SKM-1 treated with dmso at 0.1 percent for 144 hours (cell line): ENCODE results near the gene PPP1R26.
"Not testable (repeated sequence)": the region's sequence is repeated elsewhere in the genome, so short reads cannot be mapped to it uniquely, and the experiment has no call there.

Source experiments
- DNase-seq: peaks from one replicate; lab custom pipeline; 2025; ENCODE audit not compliant: unreplicated experiment; lab: John Stamatoyannopoulos, UW

The PPP1R26 gene

GRCh38 chr9:135516132-135516860 is 36.7 kb downstream of the PPP1R26 start:
- no peak for DNase-seq

- no peak for DNase-seq
Measured at GRCh38 chr9:135517407-135517822, 37.8 kb downstream of the PPP1R26 start.

- no peak for DNase-seq
Measured at GRCh38 chr9:135519179-135519971, 39.8 kb downstream of the PPP1R26 start.

GRCh38 chr9:135520916-135521607 is 41.5 kb downstream of the PPP1R26 start, which contains the start of gene LCN1:
LCN1 (plus strand) TSS chr9:135521440; CDS start chr9:135521498, 58 bp downstream.
- no peak for DNase-seq

GRCh38 chr9:135521608-135522095 is 42.1 kb downstream of the PPP1R26 start:
- DNase-seq, result no peak

- no peak for DNase-seq
Measured at GRCh38 chr9:135522137-135522877, 42.7 kb downstream of the PPP1R26 start.

GRCh38 chr9:135522931-135523330 is 43.3 kb downstream of the PPP1R26 start:
- no peak for DNase-seq

- DNase-seq, result no peak
Measured at GRCh38 chr9:135523521-135524129, 44.0 kb downstream of the PPP1R26 start.

- DNase-seq, result no peak
Measured at GRCh38 chr9:135524130-135524861, 44.7 kb downstream of the PPP1R26 start.

- DNase-seq, result no peak
Measured at GRCh38 chr9:135525241-135526088, 45.9 kb downstream of the PPP1R26 start.

GRCh38 chr9:135526089-135526729 is 46.6 kb downstream of the PPP1R26 start:
- no peak for DNase-seq

- DNase-seq, result no peak
Measured at GRCh38 chr9:135526730-135527571, 47.4 kb downstream of the PPP1R26 start.

- not testable (repeated sequence) for DNase-seq
Measured at GRCh38 chr9:135528842-135529435, 49.4 kb downstream of the PPP1R26 start.

GRCh38 chr9:135530146-135530545 is 50.6 kb downstream of the PPP1R26 start:
- DNase-seq, result no peak

GRCh38 chr9:135531096-135531495 is 51.5 kb downstream of the PPP1R26 start:
- no peak for DNase-seq

GRCh38 chr9:135533113-135533512 is 53.5 kb downstream of the PPP1R26 start:
- DNase-seq, result no peak

- no peak for DNase-seq
Measured at GRCh38 chr9:135533674-135534073, 54.1 kb downstream of the PPP1R26 start.
